HepG2 (cell line): ENCODE data around the gene EIF4G3. TPM values are rescaled to one million over a fixed set of nuclear protein-coding genes. Genes with fewer than 3 reads are reported as not detected.

Source experiments
- ATAC-seq: fragments of 200-7000 bp; cut with Tn5 transposase; 3 replicates; pipeline ENCODE4 v1.9.1; 2020; ENCODE audit warnings: mild to moderate bottlenecking, moderate library complexity
- BruUV-seq: library from RNA; stranded (reverse); fragments of 400-500 nt; replicated peaks from 2 replicates; lab custom pipeline; 2021; lab: Mats Ljungman, UMichigan
- CTCF ChIA-PET: fragments of 300-600 bp; formaldehyde crosslinking; extraction: SDS; loops from one replicate; lab custom pipeline; 2021; ENCODE audit warnings: low total read pairs, inconsistent platforms, low intra/inter-chr PET ratio; lab: Yijun Ruan, JAX
- POLR2A ChIA-PET: fragments of 350-600 bp; sonication (Branson Sonifier 250); formaldehyde crosslinking; loops from one replicate; lab custom pipeline; 2020; ENCODE audit warnings: antibody characterized with exemption, inconsistent platforms; lab: Yijun Ruan, JAX
- DNase-seq: peaks from one replicate; pipeline ENCODE4 v3.0.0-alpha.2; 2015; ENCODE audit warnings: low spot score
- FAIRE-seq: peaks from 3 replicates; lab custom pipeline; 2011; peaks lifted over from hg19 to GRCh38; lab: Jason Lieb, UNC
- H2AFZ ChIP-seq: one replicate; pipeline ENCODE4 v1.6.1; 2011; ENCODE audit warnings: low read length, inconsistent platforms
- H3K27ac ChIP-seq: fragments of 300-600 bp; 3 replicates; pipeline ENCODE4 v1.8.0; 2011; ENCODE audit warnings: mixed run types, mild to moderate bottlenecking, mixed read lengths, low read length, inconsistent platforms; ENCODE audit not compliant: insufficient read depth; ENCODE audit errors: extremely low read length
- H3K27me3 ChIP-seq, 2 experiments: fragments of 200-600 bp in 1 of 2; 2 replicates in 1 of 2; 3 replicates in 1 of 2; pipeline versions ENCODE4 v1.6.0 to v1.8.0; 2011; ENCODE audit warnings: low read length in 2 of 2, mild to moderate bottlenecking in 2 of 2, moderate library complexity in 2 of 2, inconsistent platforms in 1 of 2; ENCODE audit not compliant: insufficient read depth in 2 of 2, control insufficient read depth in 1 of 2
- H3K36me3 ChIP-seq, 2 experiments: fragments of 200-600 bp in 1 of 2; replicated peaks in 1 of 2; 2 replicates in 1 of 2; 3 replicates in 1 of 2; pipeline versions ENCODE4 v1.5.1 to v1.8.0; 2011; ENCODE audit warnings: low read length in 2 of 2, inconsistent platforms in 1 of 2; ENCODE audit not compliant: insufficient read depth in 2 of 2, control insufficient read depth in 1 of 2
- H3K4me1 ChIP-seq: 2 replicates; pipeline ENCODE4 v1.5.1; 2012; ENCODE audit warnings: low read length, inconsistent platforms; ENCODE audit not compliant: insufficient read depth
- H3K4me2 ChIP-seq: 2 replicates; pipeline ENCODE4 v1.6.0; 2011; ENCODE audit warnings: low read depth, low read length, inconsistent platforms
- H3K4me3 ChIP-seq, 3 experiments: fragments of 200-600 bp in 1 of 3; sonication (generic), shearing (Covaris generic) in 1 of 3; replicated peaks in 1 of 3; 2 replicates each; pipeline ENCODE4 v1.5.1; 2011 to 2016; ENCODE audit warnings: low read length in 3 of 3, inconsistent platforms in 2 of 3, low read depth in 2 of 3, mild to moderate bottlenecking in 2 of 3, control low read depth in 1 of 3, mixed read lengths in 1 of 3; ENCODE audit not compliant: insufficient read depth in 1 of 3
- H3K79me2 ChIP-seq: one replicate; pipeline ENCODE4 v1.6.1; 2011; ENCODE audit warnings: low read length, inconsistent platforms; ENCODE audit not compliant: insufficient read depth
- H3K9ac ChIP-seq: 2 replicates; pipeline ENCODE4 v1.6.0; 2011; ENCODE audit warnings: mild to moderate bottlenecking, low read depth, low read length, inconsistent platforms; ENCODE audit not compliant: insufficient read depth
- H3K9me3 ChIP-seq: 2 replicates; pipeline ENCODE4 v1.5.1; 2012; ENCODE audit warnings: mild to moderate bottlenecking, low read length
- H4K20me1 ChIP-seq: 2 replicates; pipeline ENCODE4 v1.6.0; 2011; ENCODE audit warnings: inconsistent platforms, mild to moderate bottlenecking, low read length, moderate library complexity; ENCODE audit not compliant: insufficient read depth
- ATF7-NPFF ChIP-seq: sonication (generic); formaldehyde crosslinking; IDR thresholded peaks from 2 replicates; pipeline ENCODE4 v1.8.1; 2023; ENCODE audit warnings: mild to moderate bottlenecking, low read depth, missing genetic modification reagents, moderate library complexity
- HNRNPUL1 ChIP-seq: fragments of 200-400 bp; formaldehyde crosslinking; IDR thresholded peaks from 2 replicates; pipeline ENCODE4 v1.6.1; 2017; ENCODE audit warnings: low read depth, mild to moderate bottlenecking, low read length, moderate library complexity
- KAT7 ChIP-seq: IDR thresholded peaks from 2 replicates; pipeline ENCODE4 v1.6.1; 2018; ENCODE audit warnings: borderline replicate concordance, missing compliant biosample characterization
- MED1 ChIP-seq: sonication (generic); formaldehyde crosslinking; IDR thresholded peaks from 2 replicates; pipeline ENCODE4 v1.4.0; 2020; ENCODE audit warnings: missing genetic modification reagents
- MLXIP ChIP-seq: sonication (generic); formaldehyde crosslinking; IDR thresholded peaks from 2 replicates; pipeline ENCODE4 v1.9.0; 2021; ENCODE audit warnings: missing genetic modification reagents, borderline replicate concordance
- PBX2 ChIP-seq: IDR thresholded peaks from 2 replicates; pipeline ENCODE4 v1.6.1; 2016; ENCODE audit warnings: control low read depth
- PTBP1 ChIP-seq: fragments of 200-400 bp; formaldehyde crosslinking; IDR thresholded peaks from 2 replicates; pipeline ENCODE4 v1.6.1; 2018; ENCODE audit warnings: low read length, low read depth; ENCODE audit not compliant: poor library complexity, severe bottlenecking
- YEATS4 ChIP-seq: sonication (generic); formaldehyde crosslinking; IDR thresholded peaks from 2 replicates; pipeline ENCODE4 v1.4.0; 2020; ENCODE audit warnings: missing genetic modification reagents, borderline replicate concordance
- YY1 ChIP-seq: IDR thresholded peaks from 2 replicates; pipeline ENCODE4 v1.6.1; 2011; ENCODE audit warnings: low read length, low read depth, moderate library complexity, mild to moderate bottlenecking; ENCODE audit not compliant: insufficient read depth, insufficient replicate concordance
- ZBTB7B ChIP-seq: sonication (generic); formaldehyde crosslinking; IDR thresholded peaks from 2 replicates; pipeline ENCODE4 v1.4.0; 2020; ENCODE audit warnings: missing genetic modification reagents
- ZFP36 ChIP-seq: fragments of 150-350 bp; IDR thresholded peaks from 2 replicates; pipeline ENCODE4 v1.6.1; 2018; ENCODE audit warnings: borderline replicate concordance, low read length, low read depth; ENCODE audit not compliant: partially characterized antibody
- ZNF296 ChIP-seq: sonication (generic); formaldehyde crosslinking; conservative IDR thresholded peaks from 2 replicates; pipeline ENCODE4 v1.5.0; 2020; ENCODE audit warnings: mild to moderate bottlenecking, missing genetic modification reagents
- ZNF33A ChIP-seq: sonication (generic); formaldehyde crosslinking; IDR thresholded peaks from 2 replicates; pipeline ENCODE4 v1.5.1; 2020; ENCODE audit warnings: missing genetic modification reagents, mild to moderate bottlenecking, moderate library complexity, borderline replicate concordance
- ZNF652 ChIP-seq: IDR thresholded peaks from 2 replicates; pipeline ENCODE4 v1.6.1; 2016; ENCODE audit warnings: low read depth, borderline replicate concordance
- ZNF720 ChIP-seq: sonication (generic); formaldehyde crosslinking; IDR thresholded peaks from 2 replicates; pipeline ENCODE4 v1.4.0; 2020; ENCODE audit warnings: missing genetic modification reagents
- ZNF747 ChIP-seq: sonication (generic); formaldehyde crosslinking; IDR thresholded peaks from 2 replicates; pipeline ENCODE4 v1.8.1; 2023; ENCODE audit warnings: missing genetic modification reagents, mild to moderate bottlenecking, borderline replicate concordance
- ZNF75D ChIP-seq: sonication (generic); formaldehyde crosslinking; IDR thresholded peaks from 2 replicates; pipeline ENCODE4 v1.8.1; 2023; ENCODE audit warnings: missing genetic modification reagents, mild to moderate bottlenecking, borderline replicate concordance
- WGBS: methylation state at CpG from one replicate; pipeline ENCODE4 v1.1.6; 2017; ENCODE audit warnings: low lambda C conversion rate; 5-methylcytosine and 5-hydroxymethylcytosine counted together
- in situ Hi-C: cut with HindIII; loops from 2 replicates; pipeline ENCODE4 v1.10.0; 2017; ENCODE audit warnings: low pct_unique_long_range_greater_than_20kb; ENCODE audit not compliant: extremely low pct_ligation_motif_present
- intact Hi-C: fragments of 100-400 bp; cut with micrococcal nuclease; formaldehyde crosslinking; loops from one replicate; pipeline ENCODE4 v1.10.0; 2022; ENCODE audit not compliant: unreplicated experiment
- polyA plus RNA-seq, 8 experiments: library from polyadenylated mRNA; depleted of rRNA in 3 of 8; stranded (reverse) in 7 of 8; unstranded in 1 of 8; fragments of >200 nt; fragmentation: Illumina TruSeq in 4 of 8; extraction: Trizol in 4 of 8; gene quantifications; 2 replicates each; pipeline versions ENCODE4 v1.2.1 to v1.2.3, GENCODE V29; 2011 to 2016; ENCODE audit warnings: low read depth in 4 of 8, missing spikeins in 1 of 8, mixed read lengths in 1 of 8; ENCODE audit not compliant: insufficient read depth in 1 of 8
- total RNA-seq, 5 experiments: library from RNA; depleted of rRNA; stranded (reverse); fragments of >200 nt; fragmentation: Illumina TruSeq; extraction: Trizol; gene quantifications; 2 replicates each; pipeline ENCODE4 v1.2.3, GENCODE V29; 2016; ENCODE audit warnings: low read depth in 1 of 5

Gene EIF4G3
- total and polyA plus RNA-seq, 2 of the 13 experiments (the other 11 are each of a cell fraction or from before 2014, with no cell fraction given) = 22.2 to 27.6 TPM

- Histone ChIP-seq H2AFZ (no peak overlapping the region), H3K36me3 (no peaks in the 10 kb centered on the region), H3K4me1 (peaks cover 24% of the 10 kb centered on the region), H3K4me2 (no peak overlapping the region), H3K79me2 (no peaks in the 10 kb centered on the region), H3K27me3 (no peaks in the 10 kb centered on the region), H3K9ac (no peak overlapping the region), H3K27ac (no peak overlapping the region), H4K20me1 (no peaks in the 10 kb centered on the region), H3K4me3 (no peak overlapping the region), H3K9me3 (no peaks in the 10 kb centered on the region)
- CTCF ChIA-PET = no interaction called here
- no TSS peak for BruUV-seq
- POLR2A ChIA-PET = no interaction called here
- 92% methylated on average over 4 of the region's 4 CpGs for WGBS
- TF ChIP-seq KAT7 = no peak
- TF ChIP-seq ATF7-NPFF = no peak
- DNase-seq (no peak), FAIRE-seq (no peak), ATAC-seq (no peak)
- in situ Hi-C loops (no loop called here), intact Hi-C loops (no loop called here)
These were observed 383.5 kb downstream of the EIF4G3 start for GRCh38 chr1:20793236-20793635.

- WGBS = 77% methylated on average over 2 of the region's 2 CpGs
- BruUV-seq = no TSS peak
- TF ChIP-seq ZNF720 (no peak), HNRNPUL1 (no peak), YY1 (no peak), ZNF33A (CRISPR knock-in tag) (no peak), ZNF296 (CRISPR knock-in tag) (no peak), ZFP36 (no peak), ZNF75D (CRISPR knock-in tag) (no peak), PTBP1 (no peak), MLXIP (no peak), YEATS4 (CRISPR knock-in tag) (no peak), MED1 (CRISPR knock-in tag) (no peak), ZNF747 (CRISPR knock-in tag) (no peak), ZNF652 (CRISPR knock-in tag) (no peak), ZBTB7B (CRISPR knock-in tag) (no peak), PBX2 (CRISPR knock-in tag) (no peak)
- intact Hi-C loops (no loop called here), in situ Hi-C loops (no loop called here)
- Histone ChIP-seq H3K27me3 (no peaks in the 10 kb centered on the region), H3K79me2 (no peaks in the 10 kb centered on the region), H3K4me2 (no peak overlapping the region), H3K4me1 (peaks cover 23% of the 10 kb centered on the region), H2AFZ (no peak overlapping the region), H4K20me1 (no peaks in the 10 kb centered on the region), H3K36me3 (no peaks in the 10 kb centered on the region), H3K9ac (no peak overlapping the region), H3K27ac (no peak overlapping the region), H3K9me3 (no peaks in the 10 kb centered on the region), H3K4me3 (no peak overlapping the region)
- no peak for ATAC-seq
- CTCF ChIA-PET = no interaction called here
- no peak for FAIRE-seq
- DNase-seq = no peak
- POLR2A ChIA-PET = no interaction called here
These were observed 384.5 kb downstream of the EIF4G3 start for GRCh38 chr1:20792196-20792595.
